ENCODE results near the gene TGFA.

Gene TGFA

DNA sequence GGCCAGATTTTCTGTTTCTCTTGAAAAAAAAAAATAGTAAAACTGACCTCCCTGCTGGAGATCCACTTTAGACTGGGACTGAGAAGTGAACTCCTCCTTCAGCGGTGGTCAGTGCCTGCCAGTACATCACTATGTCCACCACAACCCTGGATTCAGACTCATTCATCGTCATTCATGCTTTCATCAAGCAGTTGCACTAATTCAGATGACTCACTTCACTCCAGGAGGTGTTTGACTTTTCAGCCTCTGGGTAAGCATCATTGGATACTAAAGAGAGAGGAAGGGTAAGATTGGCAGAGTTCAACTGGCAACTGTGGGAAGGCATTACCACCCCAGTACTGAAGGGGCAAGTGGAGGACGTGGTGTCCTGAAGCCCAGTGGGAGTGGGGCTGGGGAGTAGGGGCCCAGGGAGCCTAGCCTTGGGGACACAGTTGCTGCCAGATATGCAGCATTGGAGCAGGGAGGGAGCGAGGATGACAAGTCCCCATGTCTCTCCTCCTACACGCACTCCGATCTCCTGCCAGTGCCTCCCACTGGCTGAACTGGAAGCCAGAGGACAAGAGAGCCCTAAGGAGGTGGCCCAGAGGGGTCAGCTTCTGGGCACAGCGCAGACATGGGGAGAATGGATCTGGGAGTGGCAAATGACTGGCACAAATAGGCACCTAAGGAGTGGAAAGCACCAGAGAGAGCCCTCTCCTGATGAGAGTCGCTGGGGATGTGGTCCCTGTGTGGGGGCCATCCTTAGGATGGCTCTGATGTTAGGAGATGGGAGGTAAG is 111.1 kb downstream of the TGFA start:
- ChIA-PET CTCF (no interaction called here), POLR2A (ENCODE audit: low non-redundant PET) (no interaction called here)
- no peak overlapping the region for H3K27ac ChIP-seq
- TF ChIP-seq, protein P1, sequence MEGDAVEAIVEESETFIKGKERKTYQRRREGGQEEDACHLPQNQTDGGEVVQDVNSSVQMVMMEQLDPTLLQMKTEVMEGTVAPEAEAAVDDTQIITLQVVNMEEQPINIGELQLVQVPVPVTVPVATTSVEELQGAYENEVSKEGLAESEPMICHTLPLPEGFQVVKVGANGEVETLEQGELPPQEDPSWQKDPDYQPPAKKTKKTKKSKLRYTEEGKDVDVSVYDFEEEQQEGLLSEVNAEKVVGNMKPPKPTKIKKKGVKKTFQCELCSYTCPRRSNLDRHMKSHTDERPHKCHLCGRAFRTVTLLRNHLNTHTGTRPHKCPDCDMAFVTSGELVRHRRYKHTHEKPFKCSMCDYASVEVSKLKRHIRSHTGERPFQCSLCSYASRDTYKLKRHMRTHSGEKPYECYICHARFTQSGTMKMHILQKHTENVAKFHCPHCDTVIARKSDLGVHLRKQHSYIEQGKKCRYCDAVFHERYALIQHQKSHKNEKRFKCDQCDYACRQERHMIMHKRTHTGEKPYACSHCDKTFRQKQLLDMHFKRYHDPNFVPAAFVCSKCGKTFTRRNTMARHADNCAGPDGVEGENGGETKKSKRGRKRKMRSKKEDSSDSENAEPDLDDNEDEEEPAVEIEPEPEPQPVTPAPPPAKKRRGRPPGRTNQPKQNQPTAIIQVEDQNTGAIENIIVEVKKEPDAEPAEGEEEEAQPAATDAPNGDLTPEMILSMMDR (conservative IDR thresholded peaks at IDR 0.05; ENCODE audit: low read depth): no peak
- DNase-seq (ENCODE audit: low spot score): no peak

DNA sequence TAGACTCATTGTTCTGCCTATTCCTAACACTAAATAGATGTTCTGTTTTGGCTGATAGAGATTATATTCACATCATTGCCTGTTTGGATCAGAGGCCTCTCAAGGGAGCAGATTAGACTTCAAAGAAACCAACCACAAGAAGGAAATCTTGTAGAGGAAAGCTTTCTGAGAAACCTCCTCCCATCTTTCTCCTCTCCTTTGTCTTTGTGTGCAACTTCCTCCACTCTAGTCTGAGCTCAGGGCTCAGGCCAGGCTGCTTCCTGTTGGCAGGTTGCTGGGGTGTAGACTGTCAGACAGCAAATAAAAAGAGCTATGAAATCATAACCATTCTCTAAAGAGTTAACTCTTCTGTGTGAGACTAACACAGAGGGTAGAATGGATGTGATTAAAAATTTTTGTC is 113.0 kb downstream of the TGFA start:
- POLR2A ChIA-PET (ENCODE audit: low non-redundant PET): no interaction called here
- CTCF ChIA-PET: interaction anchor here (0.6 kb wide), 1 partner anchor 279 kb away, joined by 3 read pairs; no protein-coding TSS in a partner anchor
- TF ChIP-seq, protein P1 (conservative IDR thresholded peaks at IDR 0.05; ENCODE audit: low read depth): no peak
- H3K27ac ChIP-seq: no peak overlapping the region
- no peak for DNase-seq (ENCODE audit: low spot score)

DNA sequence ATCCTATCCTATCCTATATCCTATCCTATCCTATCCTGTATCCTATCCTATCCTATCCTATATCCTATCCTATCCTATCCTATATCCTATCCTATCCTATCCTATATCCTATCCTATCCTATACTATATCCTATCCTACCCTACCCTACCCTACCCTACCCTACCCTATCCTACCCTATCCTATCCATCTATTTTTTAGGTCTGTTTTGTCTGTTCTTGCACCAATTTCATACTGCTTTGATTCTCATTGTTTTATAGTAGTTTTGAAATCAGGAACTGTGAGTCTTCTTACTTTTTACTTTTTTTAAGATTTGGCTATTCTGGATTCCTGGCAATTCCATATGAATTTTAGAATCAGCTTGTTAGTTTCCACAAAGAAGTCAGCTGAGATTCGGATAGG is 118.5 kb downstream of the TGFA start:
- ChIA-PET CTCF (no interaction called here), POLR2A (ENCODE audit: low non-redundant PET) (no interaction called here)
- no peak for DNase-seq (ENCODE audit: low spot score)
- H3K27ac ChIP-seq: no peak overlapping the region
- TF ChIP-seq, protein P1 (conservative IDR thresholded peaks at IDR 0.05; ENCODE audit: low read depth): no peak

DNA sequence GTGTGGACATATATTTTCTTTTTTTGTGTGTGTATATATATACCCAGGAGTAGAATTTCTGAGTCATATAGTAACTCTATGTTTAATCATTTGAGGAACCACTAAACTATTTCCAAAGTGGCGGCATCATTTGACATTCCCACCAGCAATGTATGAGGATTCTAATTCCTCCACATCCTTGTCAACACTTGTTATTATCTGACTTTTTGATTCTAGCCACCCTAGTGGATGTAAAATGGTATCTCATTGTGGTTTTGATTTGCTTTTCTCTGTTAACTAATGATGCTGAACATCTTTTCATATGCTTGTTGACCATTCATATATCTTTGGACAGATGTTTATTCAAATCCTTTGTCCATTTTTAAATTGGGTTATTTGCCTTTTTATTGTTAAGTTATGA is 120.3 kb downstream of the TGFA start:
- H3K27ac ChIP-seq: no peak overlapping the region
- DNase-seq (ENCODE audit: low spot score): no peak
- ChIA-PET CTCF (no interaction called here), POLR2A (ENCODE audit: low non-redundant PET) (no interaction called here)
- TF ChIP-seq, protein P1 (conservative IDR thresholded peaks at IDR 0.05; ENCODE audit: low read depth): no peak

DNA sequence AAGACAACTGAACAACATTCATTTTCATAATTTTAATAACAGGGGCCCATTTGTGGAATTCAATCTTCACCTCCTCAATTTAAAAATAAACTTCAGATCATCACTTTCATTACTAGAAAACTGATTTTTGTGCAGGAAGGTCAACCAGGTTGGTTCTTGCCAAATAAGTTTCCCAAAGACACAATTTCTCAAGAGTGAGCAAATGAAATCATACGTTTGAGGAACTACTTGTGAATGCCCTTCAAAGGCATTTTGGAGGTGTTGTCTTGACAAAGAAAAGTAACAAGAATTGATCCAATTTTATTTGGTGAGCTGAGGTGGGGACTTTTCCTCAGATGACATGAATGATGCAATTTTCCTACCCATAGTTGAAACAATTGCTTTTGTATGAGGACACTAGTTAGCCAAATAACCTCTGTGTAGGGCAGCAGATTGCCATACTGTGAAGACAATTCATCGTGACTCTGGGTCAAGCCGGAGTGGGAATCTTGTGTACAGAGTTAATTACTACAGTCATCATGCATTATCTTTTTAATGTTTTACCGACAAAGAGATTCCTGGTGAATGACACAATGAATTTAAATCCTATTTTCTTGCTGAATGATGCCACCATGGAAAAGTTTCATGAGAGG is 121.8 kb downstream of the TGFA start:
- TF ChIP-seq, protein P1 (conservative IDR thresholded peaks at IDR 0.05; ENCODE audit: low read depth): no peak
- POLR2A ChIA-PET (ENCODE audit: low non-redundant PET): no interaction called here
- no peak overlapping the region for H3K27ac ChIP-seq
- CTCF ChIA-PET: no interaction called here
- DNase-seq (ENCODE audit: low spot score): no peak

DNA sequence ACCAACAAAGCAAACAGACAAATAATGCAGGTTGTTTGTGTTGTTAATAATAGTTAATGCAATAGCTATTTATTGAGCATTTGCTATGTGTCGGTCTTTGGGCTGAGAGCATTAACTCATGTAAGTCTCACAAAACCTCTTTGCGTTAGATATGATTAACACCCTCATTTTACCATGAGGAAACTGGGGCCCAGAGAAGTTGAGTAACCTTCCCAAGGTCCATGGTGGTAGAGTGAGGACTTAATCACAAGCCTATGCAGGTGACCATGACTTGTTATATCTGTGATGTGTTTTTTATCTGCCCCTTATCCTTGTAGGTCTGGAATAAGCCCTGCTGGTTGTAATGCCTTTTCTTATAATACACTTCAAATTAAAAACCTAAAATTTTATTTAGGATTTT is 127.3 kb downstream of the TGFA start:
- DNase-seq (ENCODE audit: low spot score): no peak
- TF ChIP-seq, protein P1 (conservative IDR thresholded peaks at IDR 0.05; ENCODE audit: low read depth): no peak
- ChIA-PET CTCF (interaction anchor here (0.6 to 0.7 kb wide), 2 partner anchors 9 to 78 kb away, joined by 3 to 4 read pairs; no protein-coding TSS in a partner anchor), POLR2A (ENCODE audit: low non-redundant PET) (no interaction called here)
- no peak overlapping the region for H3K27ac ChIP-seq
